ENCODE measurements around the gene MPPED2. TPM values are rescaled to one million over a fixed set of nuclear protein-coding genes. Genes with fewer than 3 reads are reported as not detected.

Gene MPPED2
- total RNA-seq, 4 donors from 2014 or later, result 2.2 to 11.5 (median 4.7) TPM

- Histone ChIP-seq H3K27ac (no peak overlapping the region), H3K4me1 (no peaks in the 10 kb centered on the region), H3K9me3 (no peaks in the 10 kb centered on the region), H3K36me3 (no peaks in the 10 kb centered on the region), H3K27me3 (no peaks in the 10 kb centered on the region), H3K4me3 (no peak overlapping the region)
- WGBS, 2 donors, result 54 to 60% methylated on average over 5 of the region's 5 CpGs
- DNase-seq (ENCODE audit: low spot score in 2 of 2), result no peak
- no peak for TF ChIP-seq EP300 (IDR thresholded peaks at IDR 0.05)
- no peak for TF ChIP-seq POLR2A (IDR thresholded peaks at IDR 0.05)
- TF ChIP-seq CTCF (IDR thresholded peaks at IDR 0.05), result no peak
Observed at GRCh38 chr11:30495437-30495836, 90.7 kb downstream of the MPPED2 start.

GRCh38 chr11:30489511-30489910 lies 96.6 kb downstream of the MPPED2 start:
- peaks cover 0 to 23% (median 13%) of the 10 kb centered on the region in 4 donors for H3K4me1 ChIP-seq
- H3K4me3 ChIP-seq, result no peak overlapping the region
- H3K27ac ChIP-seq, result no peak overlapping the region
- no peak for DNase-seq (ENCODE audit: low spot score in 2 of 2)
- no peaks in the 10 kb centered on the region for H3K27me3 ChIP-seq
- no peaks in the 10 kb centered on the region for H3K9me3 ChIP-seq
- TF ChIP-seq POLR2A (IDR thresholded peaks at IDR 0.05) (no peak), CTCF (IDR thresholded peaks at IDR 0.05) (no peak), EP300 (IDR thresholded peaks at IDR 0.05) (no peak)
- 41 to 46% methylated on average over 4 of the region's 4 CpGs for WGBS, 2 donors
- H3K36me3 ChIP-seq, result no peaks in the 10 kb centered on the region

GRCh38 chr11:30489076-30489475 lies 97.1 kb downstream of the MPPED2 start:
- no peak for DNase-seq (ENCODE audit: low spot score in 2 of 2)
- H3K4me1 ChIP-seq, result peaks cover 0 to 23% (median 13%) of the 10 kb centered on the region in 4 donors
- H3K27ac ChIP-seq, result no peak overlapping the region
- no peak overlapping the region for H3K4me3 ChIP-seq
- H3K27me3 ChIP-seq, result no peaks in the 10 kb centered on the region
- WGBS, 2 donors, result 49 to 54% methylated on average over 1 of the region's 1 CpG
- H3K36me3 ChIP-seq, result no peaks in the 10 kb centered on the region
- H3K9me3 ChIP-seq, result no peaks in the 10 kb centered on the region
- TF ChIP-seq CTCF (IDR thresholded peaks at IDR 0.05) (no peak), EP300 (IDR thresholded peaks at IDR 0.05) (no peak), POLR2A (IDR thresholded peaks at IDR 0.05) (no peak)

GRCh38 chr11:30488304-30488998 lies 97.7 kb downstream of the MPPED2 start:
- Histone ChIP-seq H3K27ac (peak overlapping the region in 1 of 4 donors; percentile 15), H3K9me3 (no peaks in the 10 kb centered on the region), H3K4me1 (peaks cover 0 to 23% (median 13%) of the 10 kb centered on the region in 4 donors), H3K36me3 (no peaks in the 10 kb centered on the region), H3K27me3 (no peaks in the 10 kb centered on the region), H3K4me3 (no peak overlapping the region)
- WGBS, 2 donors, result 17 to 26% methylated on average over 8 of the region's 8 CpGs
- DNase-seq (ENCODE audit: low spot score in 2 of 2), result no peak
- TF ChIP-seq POLR2A (IDR thresholded peaks at IDR 0.05), result no peak
- no peak for TF ChIP-seq EP300 (IDR thresholded peaks at IDR 0.05)
- no peak for TF ChIP-seq CTCF (IDR thresholded peaks at IDR 0.05)

GRCh38 chr11:30487200-30487898 lies 98.8 kb downstream of the MPPED2 start:
- peak in 1 of 2 donors; percentile 9 for DNase-seq (ENCODE audit: low spot score in 2 of 2)
- peaks cover 0 to 28% (median 13%) of the 10 kb centered on the region in 4 donors for H3K4me1 ChIP-seq
- WGBS, 2 donors, result 67 to 93% methylated on average over 3 of the region's 3 CpGs
- no peaks in the 10 kb centered on the region for H3K9me3 ChIP-seq
- H3K36me3 ChIP-seq, result no peaks in the 10 kb centered on the region
- no peak overlapping the region for H3K4me3 ChIP-seq
- no peaks in the 10 kb centered on the region for H3K27me3 ChIP-seq
- H3K27ac ChIP-seq, result no peak overlapping the region
- TF ChIP-seq POLR2A (IDR thresholded peaks at IDR 0.05) (no peak), EP300 (IDR thresholded peaks at IDR 0.05) (peak in 1 of 2 donors; percentile 67), CTCF (IDR thresholded peaks at IDR 0.05) (no peak)

All from tibial nerve (tissue), 4 donors.